ENCODE measurements around the gene HIVEP2. TPM values are rescaled to one million over a fixed set of nuclear protein-coding genes. Genes with fewer than 3 reads are reported as not detected.

HIVEP2 gene
- total RNA-seq, 1 experiment from 2014 or later = 8.2 TPM

- peak; percentile 99 for DNase-seq (ENCODE audit: low read depth)
Observed at GRCh38 chr6:142946181-142946923, 1.4 kb upstream of the HIVEP2 start.

- peak; percentile 75 for DNase-seq (ENCODE audit: low read depth)
Observed at GRCh38 chr6:142945446-142946180, 637 bp upstream of the HIVEP2 start.

DNA sequence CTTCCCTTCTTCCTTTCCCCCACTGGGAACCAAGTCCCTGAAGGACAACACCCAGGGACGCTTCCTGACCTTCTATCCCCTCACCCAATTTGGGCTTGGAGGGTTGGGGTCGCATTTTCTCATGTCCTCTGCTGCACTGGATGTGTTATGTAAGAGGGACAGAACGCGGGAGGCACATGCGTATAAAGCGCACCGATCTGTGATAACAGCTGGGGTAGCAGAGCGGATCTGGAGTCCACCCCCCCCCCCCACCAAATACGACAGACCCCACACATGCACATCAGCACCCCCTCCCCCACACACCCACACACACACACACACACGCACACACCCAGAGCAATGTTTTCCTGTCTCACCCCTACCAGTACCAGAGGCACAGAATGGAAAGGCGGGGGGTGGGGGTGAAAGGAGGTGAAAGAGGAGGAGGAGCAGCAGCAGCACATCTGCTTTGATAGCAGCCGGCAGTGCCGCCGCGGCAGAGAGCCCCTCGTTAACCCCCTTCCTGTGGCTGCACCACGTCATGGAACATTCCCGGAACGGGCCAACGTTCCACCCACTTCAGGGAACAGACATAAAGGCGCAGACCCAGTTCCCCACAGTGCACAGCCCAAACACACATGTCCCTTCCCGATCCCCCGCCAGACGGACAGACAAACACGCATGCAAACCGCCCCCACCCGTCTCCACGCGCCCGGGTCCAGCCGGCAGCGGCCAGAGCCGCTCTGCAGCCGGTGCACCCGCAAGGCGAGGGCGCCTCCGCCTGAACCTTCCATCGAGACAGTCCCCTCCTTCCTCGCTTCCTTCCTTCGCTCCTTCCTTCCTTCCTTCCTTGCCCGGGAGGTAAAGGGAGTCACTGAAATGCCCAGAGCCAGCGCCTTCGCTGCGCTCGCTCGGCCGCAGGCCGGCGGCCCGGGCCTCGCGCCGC is 590 bp downstream of the HIVEP2 start:
- peak; percentile 88 for DNase-seq (ENCODE audit: low read depth)

GRCh38 chr6:142943711-142944123 is 1.3 kb downstream of the HIVEP2 start:
- peak; percentile 19 for DNase-seq (ENCODE audit: low read depth)

GRCh38 chr6:142942805-142943227 is 2.2 kb downstream of the HIVEP2 start:
- peak; percentile 28 for DNase-seq (ENCODE audit: low read depth)

GRCh38 chr6:142942238-142942637 is 2.7 kb downstream of the HIVEP2 start:
- DNase-seq (ENCODE audit: low read depth) = no peak

GRCh38 chr6:142941018-142941417 is 4.0 kb downstream of the HIVEP2 start:
- DNase-seq (ENCODE audit: low read depth) = no peak

GRCh38 chr6:142940487-142940886 is 4.5 kb downstream of the HIVEP2 start:
- DNase-seq (ENCODE audit: low read depth) = peak; percentile 38

DNA sequence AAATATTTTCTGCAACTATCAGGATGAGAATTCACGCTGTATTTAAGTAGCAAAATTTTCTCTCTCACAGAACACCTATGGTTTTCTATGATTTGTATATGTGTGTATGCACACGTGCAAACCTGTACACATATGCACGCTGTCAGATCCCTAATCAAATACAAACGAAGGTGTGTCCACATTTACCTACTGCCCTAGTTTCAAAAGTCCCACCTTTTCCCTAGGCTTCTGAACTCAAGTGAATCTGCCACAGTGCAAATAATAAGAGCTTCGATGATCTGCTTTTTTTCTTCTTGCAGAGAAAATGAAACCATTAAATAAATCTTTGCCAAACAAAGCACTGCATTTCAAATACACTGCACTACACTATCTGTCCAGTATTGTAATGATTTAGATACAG is 6.5 kb downstream of the HIVEP2 start:
- no peak for DNase-seq (ENCODE audit: low read depth)

DNA sequence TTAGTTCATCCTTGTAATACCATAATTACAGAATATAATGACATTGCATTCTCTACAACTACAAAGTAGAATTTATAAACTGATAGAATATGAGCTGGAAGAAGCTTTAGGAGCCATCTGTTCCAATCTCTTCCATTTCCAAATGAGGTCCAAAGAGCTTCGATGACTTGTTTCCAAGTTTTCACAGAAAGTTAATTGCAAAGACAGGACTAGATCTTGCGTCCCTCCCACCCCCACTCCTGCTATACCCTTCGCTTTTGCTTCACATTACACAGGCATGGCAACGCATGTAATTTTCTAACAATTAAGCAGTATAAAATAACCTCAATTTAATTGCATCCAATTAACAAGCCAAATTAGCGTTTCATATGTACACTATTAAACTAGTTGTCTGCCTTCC is 7.0 kb downstream of the HIVEP2 start:
- no peak for DNase-seq (ENCODE audit: low read depth)

GRCh38 chr6:142935553-142936517 is 9.1 kb downstream of the HIVEP2 start:
- DNase-seq (ENCODE audit: low read depth) = no peak

DNA sequence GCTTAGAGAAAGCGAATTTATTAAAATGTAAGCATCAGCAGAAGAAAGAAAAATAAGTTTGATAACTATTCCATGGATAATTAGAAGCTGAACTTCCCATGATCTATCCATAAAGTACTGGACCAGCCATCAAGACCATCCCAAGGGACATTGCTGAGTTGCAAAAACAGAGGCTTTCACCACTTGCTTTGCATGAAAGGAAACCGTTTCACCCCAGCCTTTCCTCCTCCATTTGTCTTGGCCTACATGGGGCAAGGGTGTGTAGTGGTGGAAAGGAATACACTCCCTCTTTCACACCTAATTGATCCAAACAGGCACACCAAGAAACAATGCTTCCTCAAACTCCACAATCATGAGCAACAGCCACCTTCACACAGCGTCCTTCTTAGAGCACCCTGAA is 10.4 kb downstream of the HIVEP2 start:
- DNase-seq (ENCODE audit: low read depth) = no peak

DNA sequence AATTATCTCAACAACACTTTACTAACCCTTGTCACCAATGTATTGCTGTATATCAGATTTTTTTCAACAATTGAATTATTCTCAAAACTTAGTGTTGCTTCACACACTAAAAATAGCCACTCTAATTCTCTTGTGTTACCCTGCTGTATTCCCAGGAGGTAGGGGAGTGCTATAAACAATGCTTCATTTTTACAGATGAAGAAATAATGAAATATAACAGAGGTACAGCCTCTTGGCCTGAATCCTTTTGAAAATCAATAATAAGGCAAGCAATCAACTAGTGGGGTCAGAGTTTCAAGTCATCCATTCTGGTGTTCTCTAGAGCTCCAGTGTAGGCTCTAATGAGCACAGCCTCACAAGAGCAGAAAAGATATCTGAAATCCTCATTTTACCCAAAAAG is 10.9 kb downstream of the HIVEP2 start:
- no peak for DNase-seq (ENCODE audit: low read depth)

GRCh38 chr6:142933701-142934100 is 11.3 kb downstream of the HIVEP2 start:
- DNase-seq (ENCODE audit: low read depth) = no peak

GRCh38 chr6:142932889-142933288 is 12.1 kb downstream of the HIVEP2 start:
- DNase-seq (ENCODE audit: low read depth) = no peak

DNA sequence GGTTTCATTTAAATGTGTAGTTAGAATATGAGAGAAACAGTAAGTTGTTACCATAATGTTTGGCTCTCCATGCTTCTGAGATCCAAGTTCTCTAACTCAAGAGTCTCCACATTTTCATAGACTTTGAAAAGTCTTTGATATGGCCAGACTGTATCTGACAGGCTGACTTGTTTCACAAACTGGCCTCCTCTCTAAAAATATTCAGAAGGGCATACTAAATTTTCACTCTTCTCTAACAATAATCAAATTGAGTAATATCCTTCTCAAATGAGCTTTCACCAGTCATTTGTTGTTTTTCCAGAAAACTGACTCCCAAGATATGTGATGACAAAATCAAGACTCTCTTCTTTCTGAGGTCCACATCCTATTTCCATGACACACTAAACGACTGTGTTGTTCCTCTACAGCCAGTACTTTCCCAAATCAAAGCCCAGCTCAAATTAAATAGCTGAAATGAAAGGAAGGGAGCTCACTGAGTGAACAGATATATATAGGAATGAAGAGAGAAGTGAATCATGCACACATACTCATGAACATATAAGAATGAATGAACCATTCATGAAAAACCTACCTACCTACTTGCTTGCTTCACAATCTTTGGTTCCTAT is 15.1 kb downstream of the HIVEP2 start:
- DNase-seq (ENCODE audit: low read depth) = no peak

DNA sequence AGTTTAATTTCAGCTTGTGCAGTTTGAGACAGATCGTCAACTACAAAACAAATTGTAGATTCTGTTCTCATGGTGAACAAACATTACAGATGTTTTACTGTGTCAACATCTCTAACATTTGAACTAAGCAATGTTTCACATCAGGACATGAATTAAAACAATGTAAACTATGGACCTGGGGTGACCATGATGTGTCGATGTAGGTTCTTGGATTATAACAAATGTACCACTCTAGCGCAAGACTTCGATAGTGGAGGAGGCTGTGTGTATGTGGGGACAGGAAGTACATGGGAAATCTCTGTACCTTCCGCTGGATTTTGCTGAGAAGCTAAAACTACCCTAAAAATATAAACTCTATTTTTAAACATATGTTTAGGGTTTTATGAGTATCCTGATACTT is 17.1 kb downstream of the HIVEP2 start:
- no peak for DNase-seq (ENCODE audit: low read depth)

- no peak for DNase-seq (ENCODE audit: low read depth)
Observed at GRCh38 chr6:142927271-142927580, 17.8 kb downstream of the HIVEP2 start.

DNA sequence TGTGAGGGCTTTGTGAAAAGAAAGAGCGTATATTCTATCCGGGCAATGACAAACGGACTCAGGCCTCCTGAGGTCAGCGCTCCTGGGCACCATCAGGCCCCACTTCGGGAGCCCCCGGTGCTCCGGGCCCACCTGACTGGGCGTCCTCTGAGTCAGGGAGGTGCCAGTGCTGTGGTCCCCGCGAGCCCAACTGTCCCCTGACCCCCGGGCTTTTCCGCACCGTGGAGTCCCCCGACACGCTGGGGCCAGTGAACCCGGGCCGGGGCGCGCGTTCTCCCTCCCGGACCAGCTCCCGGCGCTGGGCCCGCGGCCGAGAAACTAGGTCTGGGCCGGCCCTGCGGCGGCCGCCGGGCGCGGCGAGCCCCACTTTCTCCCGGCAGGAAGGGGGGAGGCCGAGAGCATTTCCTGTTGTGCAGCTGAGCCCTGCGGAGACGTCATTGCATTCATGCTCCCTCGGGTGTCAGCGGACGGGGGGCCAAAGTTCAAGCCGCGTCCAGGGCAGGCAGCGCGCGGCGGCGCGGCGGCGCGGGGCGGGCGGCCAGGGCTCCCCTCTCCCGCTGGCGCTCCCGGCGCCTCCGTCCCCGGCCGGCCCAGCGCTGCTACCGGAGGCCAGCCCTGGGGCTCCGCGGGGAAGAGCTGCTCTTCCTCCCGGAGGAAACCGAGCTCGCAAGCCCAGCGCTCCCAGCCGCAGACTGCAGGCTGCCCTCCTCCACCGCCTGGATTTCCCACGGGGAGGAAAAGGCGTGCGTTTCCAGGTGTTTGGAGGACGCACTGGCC is 18.3 kb downstream of the HIVEP2 start:
- DNase-seq (ENCODE audit: low read depth) = peak; percentile 82

- no peak for DNase-seq (ENCODE audit: low read depth)
Observed at GRCh38 chr6:142926177-142926493, 18.8 kb downstream of the HIVEP2 start.

All from Daoy (cell line).